A673 (cell line): ENCODE measurements around the gene ZC3H12A.

Experiments
- EZH2 ChIP-seq: fragments of 200-600 bp; sonication (generic); IDR thresholded peaks from 2 replicates; pipeline ENCODE4 v1.6.1; 2017; ENCODE audit warnings: borderline replicate concordance, low read depth, mild to moderate bottlenecking, mixed read lengths, antibody characterized with exemption, low read length; ENCODE audit not compliant: poor library complexity, severe bottlenecking
- TF ChIP-seq, protein P1 (sequence below): fragments of 300-800, 200-600 bp; sonication (generic); conservative IDR thresholded peaks from 2 replicates; pipeline ENCODE4 v1.5.1; 2017; ENCODE audit warnings: low read depth, mild to moderate bottlenecking, antibody characterized with exemption, low read length, moderate library complexity, mixed read lengths

DNA sequence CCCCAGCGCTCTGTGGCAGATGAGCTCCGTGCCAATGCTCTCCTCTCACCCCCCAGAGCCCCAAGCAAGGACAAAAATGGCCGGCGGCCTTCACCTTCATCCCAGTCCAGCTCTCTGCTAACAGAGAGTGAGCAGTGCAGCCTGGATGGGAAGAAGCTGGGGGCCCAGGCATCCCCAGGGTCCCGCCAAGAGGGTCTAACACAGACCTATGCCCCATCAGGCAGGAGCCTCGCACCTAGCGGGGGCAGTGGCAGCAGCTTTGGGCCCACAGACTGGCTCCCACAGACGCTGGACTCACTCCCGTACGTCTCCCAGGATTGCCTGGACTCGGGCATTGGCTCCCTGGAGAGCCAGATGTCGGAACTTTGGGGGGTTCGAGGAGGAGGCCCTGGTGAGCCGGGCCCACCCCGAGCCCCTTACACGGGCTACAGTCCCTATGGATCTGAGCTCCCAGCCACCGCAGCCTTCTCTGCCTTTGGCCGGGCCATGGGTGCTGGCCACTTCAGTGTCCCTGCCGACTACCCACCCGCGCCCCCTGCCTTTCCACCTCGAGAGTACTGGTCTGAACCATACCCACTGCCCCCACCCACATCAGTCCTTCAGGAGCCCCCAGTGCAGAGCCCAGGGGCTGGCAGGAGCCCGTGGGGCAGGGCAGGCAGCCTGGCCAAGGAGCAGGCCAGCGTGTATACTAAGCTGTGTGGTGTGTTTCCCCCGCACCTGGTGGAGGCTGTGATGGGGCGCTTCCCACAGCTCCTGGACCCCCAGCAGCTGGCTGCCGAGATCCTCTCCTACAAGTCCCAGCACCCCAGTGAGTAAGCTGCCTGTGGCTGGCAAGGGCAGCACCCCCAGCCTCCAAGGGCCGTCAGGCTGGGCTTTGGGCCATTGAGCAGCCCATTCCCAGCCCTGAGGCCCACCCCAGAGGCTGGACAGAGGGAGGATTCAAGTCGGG is 8.7 kb downstream of the ZC3H12A start:
- TF ChIP-seq, protein P1, sequence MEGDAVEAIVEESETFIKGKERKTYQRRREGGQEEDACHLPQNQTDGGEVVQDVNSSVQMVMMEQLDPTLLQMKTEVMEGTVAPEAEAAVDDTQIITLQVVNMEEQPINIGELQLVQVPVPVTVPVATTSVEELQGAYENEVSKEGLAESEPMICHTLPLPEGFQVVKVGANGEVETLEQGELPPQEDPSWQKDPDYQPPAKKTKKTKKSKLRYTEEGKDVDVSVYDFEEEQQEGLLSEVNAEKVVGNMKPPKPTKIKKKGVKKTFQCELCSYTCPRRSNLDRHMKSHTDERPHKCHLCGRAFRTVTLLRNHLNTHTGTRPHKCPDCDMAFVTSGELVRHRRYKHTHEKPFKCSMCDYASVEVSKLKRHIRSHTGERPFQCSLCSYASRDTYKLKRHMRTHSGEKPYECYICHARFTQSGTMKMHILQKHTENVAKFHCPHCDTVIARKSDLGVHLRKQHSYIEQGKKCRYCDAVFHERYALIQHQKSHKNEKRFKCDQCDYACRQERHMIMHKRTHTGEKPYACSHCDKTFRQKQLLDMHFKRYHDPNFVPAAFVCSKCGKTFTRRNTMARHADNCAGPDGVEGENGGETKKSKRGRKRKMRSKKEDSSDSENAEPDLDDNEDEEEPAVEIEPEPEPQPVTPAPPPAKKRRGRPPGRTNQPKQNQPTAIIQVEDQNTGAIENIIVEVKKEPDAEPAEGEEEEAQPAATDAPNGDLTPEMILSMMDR, result no peak
- no peak for TF ChIP-seq EZH2
